ENCODE results near the gene GABRB1.

Gene GABRB1

GRCh38 chr4:47013373-47013772, 18.0 kb upstream of the GABRB1 start:
- no peak overlapping the region for H3K9ac ChIP-seq
- H3K4me3 ChIP-seq (IDR thresholded peaks at IDR 0.05; ENCODE audit: insufficient read depth, low read depth, low read length) = no peak overlapping the region
- no peaks in the 10 kb centered on the region for H3K36me3 ChIP-seq (ENCODE audit: insufficient read depth)
- H3K27me3 ChIP-seq (ENCODE audit: insufficient read depth, low read depth) = no peaks in the 10 kb centered on the region
- no peak overlapping the region for H3K4me2 ChIP-seq
- H3K27ac ChIP-seq = no peak overlapping the region
- TF ChIP-seq, protein P1, sequence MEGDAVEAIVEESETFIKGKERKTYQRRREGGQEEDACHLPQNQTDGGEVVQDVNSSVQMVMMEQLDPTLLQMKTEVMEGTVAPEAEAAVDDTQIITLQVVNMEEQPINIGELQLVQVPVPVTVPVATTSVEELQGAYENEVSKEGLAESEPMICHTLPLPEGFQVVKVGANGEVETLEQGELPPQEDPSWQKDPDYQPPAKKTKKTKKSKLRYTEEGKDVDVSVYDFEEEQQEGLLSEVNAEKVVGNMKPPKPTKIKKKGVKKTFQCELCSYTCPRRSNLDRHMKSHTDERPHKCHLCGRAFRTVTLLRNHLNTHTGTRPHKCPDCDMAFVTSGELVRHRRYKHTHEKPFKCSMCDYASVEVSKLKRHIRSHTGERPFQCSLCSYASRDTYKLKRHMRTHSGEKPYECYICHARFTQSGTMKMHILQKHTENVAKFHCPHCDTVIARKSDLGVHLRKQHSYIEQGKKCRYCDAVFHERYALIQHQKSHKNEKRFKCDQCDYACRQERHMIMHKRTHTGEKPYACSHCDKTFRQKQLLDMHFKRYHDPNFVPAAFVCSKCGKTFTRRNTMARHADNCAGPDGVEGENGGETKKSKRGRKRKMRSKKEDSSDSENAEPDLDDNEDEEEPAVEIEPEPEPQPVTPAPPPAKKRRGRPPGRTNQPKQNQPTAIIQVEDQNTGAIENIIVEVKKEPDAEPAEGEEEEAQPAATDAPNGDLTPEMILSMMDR (conservative IDR thresholded peaks at IDR 0.05; ENCODE audit: low read depth, low read length) = no peak
- peaks cover 19% of the 10 kb centered on the region for H3K4me1 ChIP-seq (ENCODE audit: low read depth, poor library complexity, severe bottlenecking)
- H4K20me1 ChIP-seq (ENCODE audit: insufficient read depth) = no peaks in the 10 kb centered on the region
- no peak overlapping the region for H2AFZ ChIP-seq (ENCODE audit: low read depth)
- H3K79me2 ChIP-seq (ENCODE audit: insufficient read depth, low read depth) = no peaks in the 10 kb centered on the region

DNA sequence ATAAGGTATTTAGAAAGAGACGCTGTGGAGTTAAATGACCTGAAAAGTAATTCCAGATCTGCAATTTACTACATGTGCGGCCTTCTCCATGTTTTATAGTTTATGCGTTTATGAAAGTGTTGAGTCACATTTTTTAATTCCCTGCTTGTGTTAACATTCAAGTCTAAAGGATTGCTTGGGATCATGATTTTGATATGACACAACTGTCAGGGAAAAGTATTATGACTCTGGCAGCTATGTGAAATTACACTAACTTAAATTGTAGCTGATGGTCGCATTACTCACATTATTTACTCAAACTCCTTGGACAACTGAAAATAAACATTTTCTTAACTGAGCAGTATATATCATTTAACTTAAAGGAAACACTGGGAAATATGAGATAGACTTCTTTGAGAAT, 14.3 kb upstream of the GABRB1 start:
- Histone ChIP-seq H3K9ac (no peak overlapping the region), H4K20me1 (ENCODE audit: insufficient read depth) (no peaks in the 10 kb centered on the region), H2AFZ (ENCODE audit: low read depth) (no peak overlapping the region), H3K36me3 (ENCODE audit: insufficient read depth) (no peaks in the 10 kb centered on the region), H3K27me3 (ENCODE audit: insufficient read depth, low read depth) (no peaks in the 10 kb centered on the region), H3K4me2 (no peak overlapping the region), H3K4me1 (ENCODE audit: low read depth, poor library complexity, severe bottlenecking) (peaks cover 1% of the 10 kb centered on the region), H3K4me3 (IDR thresholded peaks at IDR 0.05; ENCODE audit: insufficient read depth, low read depth, low read length) (no peak overlapping the region), H3K79me2 (ENCODE audit: insufficient read depth, low read depth) (no peaks in the 10 kb centered on the region), H3K27ac (no peak overlapping the region)
- TF ChIP-seq, protein P1 (conservative IDR thresholded peaks at IDR 0.05; ENCODE audit: low read depth, low read length) = no peak

DNA sequence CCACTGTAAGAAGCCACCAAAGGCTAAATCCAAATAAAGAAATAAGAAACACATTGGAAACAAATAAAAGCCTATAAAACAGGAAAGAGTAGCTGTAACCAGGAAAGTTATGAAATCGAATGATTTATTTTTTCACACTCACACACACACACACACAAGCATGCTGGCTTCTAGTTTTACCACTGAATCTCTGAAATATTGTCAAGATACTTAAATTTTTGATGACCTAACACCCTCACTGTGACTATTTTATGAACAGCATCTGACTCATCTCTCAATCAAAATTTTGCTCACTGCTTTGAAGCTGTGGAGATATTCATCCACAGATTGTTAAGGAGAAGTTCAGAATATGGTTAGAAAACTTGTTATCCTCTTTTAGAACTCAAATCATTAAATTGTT, 13.9 kb upstream of the GABRB1 start:
- H3K79me2 ChIP-seq (ENCODE audit: insufficient read depth, low read depth) = no peaks in the 10 kb centered on the region
- H3K27ac ChIP-seq = no peak overlapping the region
- H3K9ac ChIP-seq = no peak overlapping the region
- H3K4me3 ChIP-seq (IDR thresholded peaks at IDR 0.05; ENCODE audit: insufficient read depth, low read depth, low read length) = no peak overlapping the region
- H3K36me3 ChIP-seq (ENCODE audit: insufficient read depth) = no peaks in the 10 kb centered on the region
- H3K4me2 ChIP-seq = no peak overlapping the region
- TF ChIP-seq, protein P1 (conservative IDR thresholded peaks at IDR 0.05; ENCODE audit: low read depth, low read length) = no peak
- no peak overlapping the region for H2AFZ ChIP-seq (ENCODE audit: low read depth)
- no peaks in the 10 kb centered on the region for H4K20me1 ChIP-seq (ENCODE audit: insufficient read depth)
- H3K27me3 ChIP-seq (ENCODE audit: insufficient read depth, low read depth) = no peaks in the 10 kb centered on the region
- no peaks in the 10 kb centered on the region for H3K4me1 ChIP-seq (ENCODE audit: low read depth, poor library complexity, severe bottlenecking)

DNA sequence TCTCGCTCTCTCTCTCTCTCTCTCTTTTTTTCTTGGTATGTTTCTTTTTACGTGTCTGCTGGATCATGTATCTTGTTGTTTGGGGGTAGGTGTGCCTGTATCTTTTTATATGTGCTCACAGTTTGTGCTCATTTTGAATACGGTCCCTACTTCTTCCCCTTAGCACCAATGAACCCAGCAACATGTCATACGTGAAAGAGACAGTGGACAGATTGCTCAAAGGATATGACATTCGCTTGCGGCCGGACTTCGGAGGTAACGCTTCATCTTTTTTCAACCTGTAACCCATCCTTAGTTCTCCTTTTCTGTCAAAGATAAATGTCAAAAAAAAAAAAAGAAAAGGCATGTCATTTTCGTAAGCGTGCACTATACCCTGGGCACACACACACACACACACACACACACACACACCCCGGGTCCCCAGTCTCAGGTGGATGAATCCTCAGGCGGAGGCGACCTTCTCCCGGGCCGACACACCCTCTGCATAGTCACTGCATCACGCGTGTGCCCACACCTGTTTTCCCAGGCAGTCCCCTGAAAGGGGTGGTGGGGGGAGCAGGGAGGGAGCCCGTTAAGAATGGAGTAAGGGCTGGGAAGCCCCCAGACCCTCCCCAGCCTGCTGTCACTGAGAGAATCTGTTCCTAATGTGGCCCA, 511 bp downstream of the GABRB1 start:
- TF ChIP-seq, protein P1 (conservative IDR thresholded peaks at IDR 0.05; ENCODE audit: low read depth, low read length) = no peak
- Histone ChIP-seq H3K79me2 (ENCODE audit: insufficient read depth, low read depth) (no peaks in the 10 kb centered on the region), H2AFZ (ENCODE audit: low read depth) (peak overlapping the region; percentile 71), H3K4me2 (peak overlapping the region; percentile 17; the same call in 1 of the 2 replicates), H3K4me3 (IDR thresholded peaks at IDR 0.05; ENCODE audit: insufficient read depth, low read depth, low read length) (no peak overlapping the region), H3K4me1 (ENCODE audit: low read depth, poor library complexity, severe bottlenecking) (no peaks in the 10 kb centered on the region), H3K27ac (no peak overlapping the region), H3K36me3 (ENCODE audit: insufficient read depth) (no peaks in the 10 kb centered on the region), H4K20me1 (ENCODE audit: insufficient read depth) (no peaks in the 10 kb centered on the region), H3K9ac (no peak overlapping the region), H3K27me3 (ENCODE audit: insufficient read depth, low read depth) (no peaks in the 10 kb centered on the region)
